Activated T-cell treated with anti-CD3 and anti-CD28 coated beads, Interleukin-2, amount 50 U/mL, for 72 hours (primary cell): Measurements from ENCODE around the gene UBA1. TPM values are rescaled to one million over a fixed set of nuclear protein-coding genes. Genes with fewer than 3 reads are reported as not detected.

Experiments
- ATAC-seq, 2 donors: fragments of 150-1000 bp; cut with Tn5 transposase; replicated peaks in 1 of 2; 2 replicates each; pipeline ENCODE4 v1.10.0; 2021; ENCODE audit warnings: moderate library complexity in 2 of 2, mild to moderate bottlenecking in 1 of 2
- DNase-seq, 2 donors: peaks; one replicate each; pipeline ENCODE4 v3.0.0; 2021 to 2022; ENCODE audit warnings: mixed read lengths in 1 of 2
- H3K27ac Mint-ChIP-seq: one replicate; pipeline ENCODE4 v1.8.0; 2022; ENCODE audit warnings: mild to moderate bottlenecking, moderate library complexity, mixed read lengths
- H3K27me3 Mint-ChIP-seq: one replicate; pipeline ENCODE4 v1.8.0; 2022; ENCODE audit warnings: low read depth, mixed read lengths
- H3K36me3 Mint-ChIP-seq, 2 donors: one replicate each; pipeline ENCODE4 v1.8.0; 2022; ENCODE audit warnings: mixed read lengths in 2 of 2, mild to moderate bottlenecking in 1 of 2; ENCODE audit not compliant: insufficient read depth in 2 of 2
- H3K4me1 Mint-ChIP-seq: one replicate; pipeline ENCODE4 v1.8.0; 2022; ENCODE audit warnings: low read depth, mixed read lengths
- H3K4me3 Mint-ChIP-seq, 2 donors: one replicate each; pipeline ENCODE4 v1.8.0; 2022; ENCODE audit warnings: mild to moderate bottlenecking in 2 of 2, mixed read lengths in 2 of 2, moderate library complexity in 2 of 2
- H3K9me3 Mint-ChIP-seq, 2 donors: one replicate each; pipeline ENCODE4 v1.8.0; 2022; ENCODE audit warnings: mixed read lengths in 2 of 2
- total RNA-seq, 2 donors: library from RNA; stranded (reverse); gene quantifications; one replicate each; pipeline ENCODE4 v1.2.3, GENCODE V29; 2022

UBA1 gene
- total RNA-seq, 2 donors from 2014 or later, result 160 to 197 TPM

GRCh38 chrX:47226071-47226470 is 32.4 kb downstream of the UBA1 start:
- no peak for DNase-seq
- no peak overlapping the region for H3K27ac Mint-ChIP-seq
- no peaks in the 10 kb centered on the region for H3K9me3 Mint-ChIP-seq
- H3K27me3 Mint-ChIP-seq, result peaks cover under 1% of the 10 kb centered on the region
- peaks cover 7% of the 10 kb centered on the region for H3K4me1 Mint-ChIP-seq
- H3K4me3 Mint-ChIP-seq, result no peak overlapping the region
- ATAC-seq, result no peak
- peaks cover 3 to 43% of the 10 kb centered on the region in 2 donors for H3K36me3 Mint-ChIP-seq

- H3K27ac Mint-ChIP-seq, result no peak overlapping the region
- ATAC-seq, result no peak
- no peak overlapping the region for H3K4me3 Mint-ChIP-seq
- H3K4me1 Mint-ChIP-seq, result no peaks in the 10 kb centered on the region
- H3K27me3 Mint-ChIP-seq, result peaks cover 7% of the 10 kb centered on the region
- no peaks in the 10 kb centered on the region for H3K9me3 Mint-ChIP-seq
- DNase-seq, result no peak
- H3K36me3 Mint-ChIP-seq, result peaks cover 3 to 43% of the 10 kb centered on the region in 2 donors
Observed at GRCh38 chrX:47226531-47227333, 33.1 kb downstream of the UBA1 start.

- no peak for ATAC-seq
- no peaks in the 10 kb centered on the region for H3K9me3 Mint-ChIP-seq
- H3K36me3 Mint-ChIP-seq, result peaks cover 3 to 40% of the 10 kb centered on the region in 2 donors
- H3K27me3 Mint-ChIP-seq, result peaks cover 7% of the 10 kb centered on the region
- H3K4me1 Mint-ChIP-seq, result no peaks in the 10 kb centered on the region
- no peak for DNase-seq
- no peak overlapping the region for H3K27ac Mint-ChIP-seq
- H3K4me3 Mint-ChIP-seq, result no peak overlapping the region
Observed at GRCh38 chrX:47227334-47227583, 33.6 kb downstream of the UBA1 start.

- Mint-ChIP-seq H3K36me3 (peaks cover 5 to 37% of the 10 kb centered on the region in 2 donors), H3K9me3 (no peaks in the 10 kb centered on the region), H3K27ac (no peak overlapping the region), H3K4me3 (no peak overlapping the region), H3K4me1 (peaks cover 6% of the 10 kb centered on the region), H3K27me3 (peaks cover 7% of the 10 kb centered on the region)
- DNase-seq (no peak), ATAC-seq (no peak)
Observed at GRCh38 chrX:47228550-47229270, 35.1 kb downstream of the UBA1 start.

DNA sequence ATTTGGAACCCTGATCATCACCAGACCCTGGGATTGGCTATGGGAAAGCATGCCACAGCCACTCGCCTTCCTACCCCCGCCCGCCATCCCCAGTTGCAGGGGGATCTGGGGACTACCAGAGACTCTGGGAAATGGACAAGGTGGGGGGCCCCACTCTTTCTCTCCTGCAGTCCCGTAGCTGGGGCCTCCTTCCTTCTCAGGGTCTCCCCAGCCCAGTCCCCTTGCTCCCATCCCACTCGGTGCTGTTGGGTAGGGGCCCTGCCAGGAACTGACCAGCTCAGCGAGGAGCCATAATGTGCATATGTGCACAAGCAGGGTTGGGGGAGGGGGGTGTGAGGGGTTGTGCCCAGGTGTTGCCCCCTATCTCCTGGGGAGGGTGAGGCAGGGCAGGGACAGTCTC is 35.8 kb downstream of the UBA1 start:
- peaks cover 5 to 34% of the 10 kb centered on the region in 2 donors for H3K36me3 Mint-ChIP-seq

GRCh38 chrX:47230136-47230868 is 36.7 kb downstream of the UBA1 start:
- peaks cover 9% of the 10 kb centered on the region for H3K27me3 Mint-ChIP-seq
- H3K4me1 Mint-ChIP-seq, result peaks cover 22% of the 10 kb centered on the region
- no peaks in the 10 kb centered on the region for H3K9me3 Mint-ChIP-seq
- H3K4me3 Mint-ChIP-seq, result no peak overlapping the region
- H3K36me3 Mint-ChIP-seq, result peaks cover 5 to 28% of the 10 kb centered on the region in 2 donors
- ATAC-seq, result no peak
- no peak for DNase-seq
- H3K27ac Mint-ChIP-seq, result no peak overlapping the region

More for the DNA sequence above, 35.8 kb downstream of the UBA1 start:
- no peak for DNase-seq
- H3K9me3 Mint-ChIP-seq, result no peaks in the 10 kb centered on the region
- peaks cover 13% of the 10 kb centered on the region for H3K4me1 Mint-ChIP-seq
- no peak overlapping the region for H3K27ac Mint-ChIP-seq
- H3K27me3 Mint-ChIP-seq, result peaks cover 7% of the 10 kb centered on the region
- no peak for ATAC-seq
- H3K4me3 Mint-ChIP-seq, result no peak overlapping the region

DNA sequence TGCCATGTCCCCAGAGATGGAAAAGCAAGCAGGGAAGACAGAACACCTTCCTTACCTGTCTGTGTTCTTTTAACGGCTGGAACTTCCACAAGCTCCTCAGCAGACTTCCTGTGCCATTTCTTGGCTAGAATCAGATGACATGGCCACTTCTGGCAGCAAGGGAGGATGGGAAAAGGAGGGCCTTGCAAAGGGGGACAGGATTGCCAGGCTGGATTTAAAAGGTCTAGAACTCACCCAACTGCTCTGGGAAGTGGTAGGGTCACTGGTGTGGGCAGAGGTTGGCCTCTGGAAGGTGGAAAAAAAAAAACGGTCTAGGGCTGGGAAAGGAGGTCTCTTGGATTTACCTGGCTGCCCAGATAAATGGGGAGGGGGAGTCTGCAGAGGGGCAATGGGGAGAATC is 37.5 kb downstream of the UBA1 start:
- peaks cover 4 to 22% of the 10 kb centered on the region in 2 donors for H3K36me3 Mint-ChIP-seq
- no peak for DNase-seq
- no peak for ATAC-seq
- H3K27me3 Mint-ChIP-seq, result peaks cover 14% of the 10 kb centered on the region
- H3K9me3 Mint-ChIP-seq, result no peaks in the 10 kb centered on the region
- H3K27ac Mint-ChIP-seq, result no peak overlapping the region
- H3K4me1 Mint-ChIP-seq, result peaks cover 30% of the 10 kb centered on the region
- H3K4me3 Mint-ChIP-seq, result no peak overlapping the region

GRCh38 chrX:47232197-47232802 is 38.7 kb downstream of the UBA1 start:
- Mint-ChIP-seq H3K9me3 (no peaks in the 10 kb centered on the region), H3K4me1 (peaks cover 33% of the 10 kb centered on the region), H3K4me3 (peak overlapping the region; percentile 90 to 98), H3K36me3 (peaks cover 4 to 16% of the 10 kb centered on the region in 2 donors), H3K27me3 (peaks cover 14% of the 10 kb centered on the region), H3K27ac (peak overlapping the region; percentile 97)
- ATAC-seq, result no peak
- no peak for DNase-seq

GRCh38 chrX:47232803-47233332 is 39.2 kb downstream of the UBA1 start, which contains the start of gene USP11:
Gene USP11 (plus strand): TSS chrX:47233009. CDS start chrX:47233044, 35 bp downstream.
- H3K9me3 Mint-ChIP-seq, result no peaks in the 10 kb centered on the region
- H3K27ac Mint-ChIP-seq, result peak within 1 kb of the TSS; percentile 97
- peaks cover 33% of the 10 kb centered on the region for H3K4me1 Mint-ChIP-seq
- DNase-seq (peak; percentile 49 to 60), ATAC-seq (peak; percentile 33 to 47)
- H3K4me3 Mint-ChIP-seq, result peak within 1 kb of the TSS; percentile 90 to 98
- peaks cover 14% of the 10 kb centered on the region for H3K27me3 Mint-ChIP-seq
- H3K36me3 Mint-ChIP-seq, result peaks cover 4 to 16% of the 10 kb centered on the region in 2 donors

DNA sequence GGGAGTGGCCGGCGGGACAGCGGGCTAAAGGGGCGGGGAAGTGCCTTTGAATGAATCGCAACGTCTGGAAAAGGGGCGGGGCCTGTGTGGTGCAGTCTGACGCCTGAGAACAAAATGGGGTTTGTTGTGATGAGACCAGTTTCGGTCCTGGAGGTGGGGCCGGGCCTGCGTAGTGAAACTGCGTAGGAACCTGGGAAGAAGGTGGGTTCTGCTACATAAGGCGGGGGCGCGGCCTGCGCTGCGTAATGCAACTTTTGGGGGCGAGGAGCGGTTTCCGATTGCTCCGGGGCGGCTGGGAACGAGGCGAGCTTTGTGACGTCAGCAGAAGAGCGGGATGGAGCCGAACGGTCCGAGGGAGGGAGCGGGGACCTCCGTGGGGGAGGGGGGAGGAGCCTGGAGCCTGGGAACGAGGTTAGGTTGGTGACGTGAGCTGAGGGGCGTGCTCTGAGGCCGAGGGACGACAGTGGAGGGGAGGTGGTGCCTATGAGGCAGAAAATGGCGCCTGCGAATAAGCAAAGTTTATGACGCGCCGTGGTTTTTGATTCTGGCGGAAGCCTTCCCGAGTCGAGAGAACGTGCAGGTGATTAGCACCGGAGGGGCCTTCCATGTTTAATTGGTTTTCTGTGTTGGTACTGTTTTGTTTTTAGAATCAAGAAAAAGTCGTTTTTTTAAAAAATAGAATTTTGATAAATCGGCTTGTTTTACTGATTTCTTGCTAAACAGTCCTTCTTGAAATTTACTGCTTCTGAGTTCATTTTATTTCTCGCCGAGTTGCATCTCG is 39.9 kb downstream of the UBA1 start:
- peak; percentile 90 to 93 for ATAC-seq
- Mint-ChIP-seq H3K4me3 (peak overlapping the region; percentile 90 to 98), H3K27me3 (peaks cover 14% of the 10 kb centered on the region), H3K36me3 (peaks cover 4 to 11% of the 10 kb centered on the region in 2 donors), H3K27ac (peak overlapping the region; percentile 97), H3K9me3 (no peaks in the 10 kb centered on the region), H3K4me1 (peaks cover 33% of the 10 kb centered on the region)
- DNase-seq, result peak; percentile 91 to 96

- Mint-ChIP-seq H3K36me3 (peaks cover 4 to 7% of the 10 kb centered on the region in 2 donors), H3K27ac (peak overlapping the region; percentile 93), H3K4me1 (peaks cover 33% of the 10 kb centered on the region), H3K27me3 (peaks cover 14% of the 10 kb centered on the region), H3K4me3 (peak overlapping the region; percentile 90 to 98), H3K9me3 (no peaks in the 10 kb centered on the region)
- DNase-seq (no peak), ATAC-seq (no peak)
Observed at GRCh38 chrX:47234583-47234982, 41.0 kb downstream of the UBA1 start.

DNA sequence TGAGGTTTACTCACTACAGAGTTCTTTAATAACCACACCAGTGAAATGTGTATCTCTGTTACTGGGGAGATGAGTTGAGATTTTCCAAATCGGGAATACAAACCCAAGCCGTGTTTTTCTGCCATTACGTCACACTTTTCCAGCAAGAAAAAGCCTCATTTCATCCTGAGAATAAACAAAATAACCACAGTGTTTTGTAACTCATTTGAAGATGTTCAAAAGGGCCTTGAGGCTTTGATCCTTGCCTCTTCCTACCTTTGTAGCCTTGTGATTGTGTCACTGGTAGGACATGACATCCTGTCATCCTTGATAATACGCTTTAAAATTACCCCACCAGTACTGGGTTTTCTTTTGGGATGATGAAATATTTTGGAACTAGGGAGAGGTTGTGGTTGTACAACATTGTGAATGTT is 42.1 kb downstream of the UBA1 start:
- Mint-ChIP-seq H3K9me3 (no peaks in the 10 kb centered on the region), H3K36me3 (peaks cover 4 to 6% of the 10 kb centered on the region in 2 donors), H3K27ac (peak overlapping the region; percentile 16), H3K27me3 (peaks cover 14% of the 10 kb centered on the region), H3K4me3 (peak overlapping the region; percentile 62 to 73), H3K4me1 (peaks cover 33% of the 10 kb centered on the region)
- no peak for ATAC-seq
- no peak for DNase-seq
